SIG-M5 treated with dmso at 0.1 percent for 504 hours (cell line): ENCODE data around the gene PTPN6.

Source experiments
- DNase-seq: peaks from one replicate; lab custom pipeline; 2025; ENCODE audit not compliant: unreplicated experiment; lab: John Stamatoyannopoulos, UW

Gene PTPN6

DNA sequence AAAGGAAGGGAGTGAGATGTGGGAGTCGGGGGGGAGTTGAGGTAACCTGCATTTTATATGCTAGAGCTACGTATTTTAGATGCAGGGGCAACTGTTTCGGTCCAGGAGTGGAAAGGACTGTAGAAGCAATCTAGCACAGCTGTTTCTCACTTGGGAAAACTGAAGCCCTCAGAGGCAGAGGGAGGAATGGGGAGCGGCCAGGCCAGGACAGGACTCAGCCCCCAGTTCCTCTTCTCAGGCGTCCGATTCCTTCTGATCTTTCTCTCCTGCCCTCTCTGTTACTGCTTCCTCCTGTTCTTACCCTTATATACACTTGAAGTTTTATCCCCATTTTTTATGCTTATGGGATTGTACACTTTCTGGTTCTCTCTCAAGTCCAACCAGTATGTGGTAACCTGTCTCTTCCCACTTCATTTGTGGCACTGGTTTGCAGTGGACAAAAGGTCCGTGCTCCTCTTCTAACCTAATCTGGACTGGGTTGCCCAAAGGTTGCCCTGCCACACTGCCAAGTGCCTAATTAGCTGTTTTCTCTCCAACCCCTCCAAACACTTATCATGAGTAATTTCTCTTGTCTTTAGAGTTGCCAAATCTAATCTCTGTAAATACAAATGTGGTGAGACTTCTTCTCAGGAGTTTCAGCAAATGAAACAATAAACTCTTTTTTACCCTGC, 50.9 kb downstream of the PTPN6 start:
- no peak for DNase-seq

DNA sequence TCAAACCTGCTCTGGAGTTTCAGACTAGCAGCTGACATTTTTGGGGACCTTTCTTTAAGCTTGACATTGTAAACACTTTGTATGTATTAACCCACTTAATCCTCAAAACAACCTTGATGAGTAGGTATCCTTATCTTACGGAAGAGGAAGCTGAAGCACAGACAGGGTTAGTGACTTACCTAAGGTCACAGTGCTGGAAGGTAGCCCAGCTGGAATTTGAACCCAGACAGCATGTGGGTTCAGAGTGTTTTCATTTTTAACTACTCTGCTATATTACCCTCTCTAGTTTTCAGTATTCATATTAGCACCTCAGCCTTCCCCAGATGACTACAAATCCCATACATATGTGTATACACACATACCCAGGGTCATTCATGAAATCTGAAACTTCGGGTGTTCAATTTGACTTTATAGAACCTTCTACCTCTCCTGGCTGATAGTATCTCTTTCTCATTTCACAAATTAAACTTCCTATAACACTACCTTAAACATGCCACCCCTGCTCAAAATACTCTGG, 53.2 kb downstream of the PTPN6 start:
- no peak for DNase-seq

DNA sequence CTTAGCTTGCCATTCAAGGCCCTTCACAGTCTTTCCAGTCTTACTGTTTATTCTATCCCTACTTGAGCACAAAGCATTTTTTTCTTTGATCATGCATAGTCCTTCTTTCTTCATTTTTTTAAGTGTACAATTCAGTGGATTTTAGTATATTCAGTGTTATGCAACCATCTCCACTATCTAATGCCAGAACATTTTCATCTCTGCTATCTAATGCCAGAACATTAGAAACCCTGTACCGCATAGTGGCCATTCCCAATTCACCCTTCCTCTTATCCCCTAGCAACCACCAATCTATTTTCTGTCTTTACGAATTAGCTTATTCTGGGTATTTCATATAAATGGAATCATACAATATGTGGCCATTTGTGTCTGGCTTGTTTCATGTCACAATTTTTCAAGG, 53.7 kb downstream of the PTPN6 start:
- no peak for DNase-seq

DNA sequence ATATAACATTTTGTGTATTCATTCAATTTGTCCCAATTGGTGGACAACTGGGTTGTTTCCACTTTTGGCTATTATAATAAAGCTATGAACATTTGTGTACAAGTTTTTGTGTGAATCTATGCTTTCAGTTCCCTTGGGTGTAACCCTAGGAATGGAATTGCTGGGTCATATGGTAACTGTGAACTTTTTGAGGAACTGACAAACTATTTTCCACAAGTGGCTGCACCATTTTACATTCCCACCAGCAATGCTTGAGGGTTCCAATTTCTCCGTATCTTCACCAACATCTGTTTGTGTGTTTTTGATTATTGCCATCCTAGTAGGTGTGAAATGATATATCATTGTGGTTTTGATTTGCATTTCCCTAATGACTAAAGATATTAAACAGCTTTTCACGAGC, 54.2 kb downstream of the PTPN6 start:
- peak; percentile 14 for DNase-seq

DNA sequence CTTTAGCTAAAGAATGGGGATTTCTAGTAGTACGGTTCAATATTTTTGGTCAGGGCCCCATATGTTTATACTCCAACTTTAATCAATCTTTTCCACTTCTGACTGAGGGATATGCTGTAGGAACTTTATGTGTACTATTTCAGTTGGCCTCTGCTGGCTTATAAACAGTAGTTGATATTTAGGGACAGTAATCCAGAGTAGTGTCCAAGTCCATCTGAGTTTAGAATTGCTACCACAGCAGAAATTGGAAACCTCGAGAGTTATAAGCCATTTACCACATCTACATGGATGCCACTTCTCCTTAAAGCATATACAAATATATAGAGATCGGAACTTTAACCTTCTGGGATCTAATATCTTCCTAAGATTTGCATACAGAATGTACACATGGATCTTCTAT, 55.5 kb downstream of the PTPN6 start:
- DNase-seq, result no peak

DNA sequence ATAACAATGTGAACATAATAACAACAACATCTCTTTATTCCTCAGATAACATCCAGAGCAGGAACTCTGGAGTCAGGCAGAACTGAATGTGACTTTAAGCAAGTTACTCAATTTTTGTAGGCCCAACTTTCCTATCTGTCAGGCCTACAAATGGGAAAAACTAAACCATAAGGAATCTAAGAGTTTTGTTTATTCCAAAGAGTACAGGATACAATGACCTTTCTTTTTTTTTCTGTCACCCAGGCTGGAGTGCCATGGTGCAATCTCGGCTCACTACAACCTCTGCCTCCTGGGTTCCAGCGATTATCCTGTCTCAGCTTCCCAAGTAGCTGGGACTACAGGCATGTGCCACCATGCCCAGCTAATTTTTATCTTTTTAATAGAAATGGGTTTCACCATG, 57.7 kb downstream of the PTPN6 start:
- no peak for DNase-seq

DNA sequence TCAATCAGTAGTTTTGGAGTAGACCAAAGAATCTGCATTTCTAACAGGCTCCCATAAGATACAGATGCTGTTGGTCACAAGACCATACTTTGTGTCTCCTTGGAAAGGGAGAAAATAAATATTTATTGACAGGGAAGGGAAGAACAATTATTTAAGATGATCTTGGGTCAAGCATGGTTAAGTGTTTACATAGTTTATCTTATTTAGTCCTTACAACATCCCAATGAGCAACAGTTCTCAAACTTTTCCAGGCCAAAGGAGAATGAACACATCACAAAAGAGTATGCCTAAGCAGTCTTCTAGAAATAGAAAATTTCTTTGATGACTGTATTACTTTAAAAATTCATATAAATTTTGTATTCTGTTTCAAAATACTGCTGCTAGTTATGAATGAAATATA, 58.4 kb downstream of the PTPN6 start:
- no peak for DNase-seq
